SJCRH30 (cell line): ENCODE results near the gene CLSTN2. TPM values are rescaled to one million over a fixed set of nuclear protein-coding genes. Genes with fewer than 3 reads are reported as not detected.

ENCODE experiments used
- DNase-seq, 2 experiments: peaks; one replicate each; pipeline ENCODE4 v3.0.0-alpha.2; 2015 to 2020
- H3K27ac ChIP-seq: fragments of 250-450 bp; sonication (Bioruptor Pico); 2 replicates; pipeline ENCODE4 v1.5.1; 2020; ENCODE audit warnings: mild to moderate bottlenecking, moderate library complexity
- H3K27me3 ChIP-seq: fragments of 250-450 bp; sonication (Bioruptor Pico); 2 replicates; pipeline ENCODE4 v1.5.1; 2020; ENCODE audit warnings: mild to moderate bottlenecking, moderate library complexity
- H3K36me3 ChIP-seq: fragments of 250-450 bp; sonication (Bioruptor Pico); 2 replicates; pipeline ENCODE4 v1.5.1; 2020; ENCODE audit warnings: mild to moderate bottlenecking, moderate library complexity
- H3K4me1 ChIP-seq: fragments of 250-450 bp; sonication (Bioruptor Pico); 2 replicates; pipeline ENCODE4 v1.5.1; 2020; ENCODE audit warnings: mild to moderate bottlenecking, moderate library complexity
- H3K4me3 ChIP-seq: fragments of 250-450 bp; sonication (Bioruptor Pico); 2 replicates; pipeline ENCODE4 v1.5.1; 2020; ENCODE audit warnings: mild to moderate bottlenecking, moderate library complexity
- H3K9me3 ChIP-seq: fragments of 250-450 bp; sonication (Bioruptor Pico); replicated peaks from 2 replicates; pipeline ENCODE4 v1.5.1; 2020; ENCODE audit warnings: mild to moderate bottlenecking, moderate library complexity
- total RNA-seq: library from RNA; depleted of rRNA; stranded (reverse); fragments of >200 nt; shearing (Covaris generic); gene quantifications from 2 replicates; pipeline ENCODE4 v1.2.3, GENCODE V29; 2014

Gene CLSTN2
- total RNA-seq, 1 experiment from 2014 or later = 10.0 TPM

DNA sequence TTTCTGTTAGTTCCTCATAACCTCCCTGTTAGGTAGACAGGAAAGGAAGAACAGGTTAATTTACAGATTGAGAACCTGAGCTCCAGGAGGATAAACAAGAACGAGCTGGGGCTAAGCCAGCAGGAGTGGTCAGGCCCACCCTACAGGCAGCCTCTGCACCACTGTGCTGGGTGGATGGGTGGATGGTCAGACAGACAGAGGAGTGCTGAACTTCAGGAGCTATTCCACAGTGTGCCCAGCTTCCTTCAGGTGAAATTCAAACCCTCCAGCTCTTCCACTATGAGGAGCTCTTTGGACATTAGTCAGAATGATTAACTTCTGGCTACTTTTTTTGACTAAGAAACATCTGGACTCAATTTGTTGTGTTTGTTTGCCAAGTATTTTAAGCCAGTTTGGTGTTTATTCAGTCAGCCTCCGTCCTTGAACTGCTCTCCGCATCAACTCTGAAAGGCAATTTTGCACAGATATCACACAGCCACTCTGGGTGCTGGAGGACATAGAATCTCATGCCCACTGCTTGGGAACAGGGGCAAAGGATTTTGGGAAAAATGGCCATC, 361.9 kb downstream of the CLSTN2 start:
- no peaks in the 10 kb centered on the region for H3K4me1 ChIP-seq

DNA sequence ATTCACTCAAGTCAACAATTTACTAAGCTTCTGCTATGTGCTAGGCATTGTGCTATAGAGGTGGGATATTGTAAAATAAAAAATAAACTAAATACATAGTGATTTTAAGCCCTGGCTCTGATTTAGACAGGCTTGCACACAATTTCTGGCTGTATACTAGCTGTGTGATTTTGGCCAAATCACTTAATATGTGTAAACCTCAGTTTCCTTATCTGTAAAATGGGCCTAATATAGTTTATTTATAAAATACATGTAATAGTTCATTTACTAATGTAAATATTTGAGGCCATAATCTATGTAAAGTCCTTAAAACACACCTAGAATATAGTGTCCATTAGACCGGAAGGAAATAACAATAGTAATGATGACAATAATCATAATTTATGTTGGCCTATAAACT, 363.1 kb downstream of the CLSTN2 start:
- no peak for DNase-seq
- no peak overlapping the region for H3K4me3 ChIP-seq
- no peak overlapping the region for H3K27ac ChIP-seq
- H3K9me3 ChIP-seq = no peaks in the 10 kb centered on the region
- H3K27me3 ChIP-seq = 0 out of 2 replicates have a peak, but pooled peaks cover 3% of the 10 kb centered on the region
- H3K4me1 ChIP-seq = no peaks in the 10 kb centered on the region
- H3K36me3 ChIP-seq = no peaks in the 10 kb centered on the region

More for the DNA sequence above, 361.9 kb downstream of the CLSTN2 start:
- Histone ChIP-seq H3K9me3 (no peaks in the 10 kb centered on the region), H3K27me3 (0 out of 2 replicates have a peak, but pooled peaks cover 3% of the 10 kb centered on the region), H3K4me3 (no peak overlapping the region), H3K36me3 (no peaks in the 10 kb centered on the region), H3K27ac (no peak overlapping the region)
- no peak for DNase-seq

DNA sequence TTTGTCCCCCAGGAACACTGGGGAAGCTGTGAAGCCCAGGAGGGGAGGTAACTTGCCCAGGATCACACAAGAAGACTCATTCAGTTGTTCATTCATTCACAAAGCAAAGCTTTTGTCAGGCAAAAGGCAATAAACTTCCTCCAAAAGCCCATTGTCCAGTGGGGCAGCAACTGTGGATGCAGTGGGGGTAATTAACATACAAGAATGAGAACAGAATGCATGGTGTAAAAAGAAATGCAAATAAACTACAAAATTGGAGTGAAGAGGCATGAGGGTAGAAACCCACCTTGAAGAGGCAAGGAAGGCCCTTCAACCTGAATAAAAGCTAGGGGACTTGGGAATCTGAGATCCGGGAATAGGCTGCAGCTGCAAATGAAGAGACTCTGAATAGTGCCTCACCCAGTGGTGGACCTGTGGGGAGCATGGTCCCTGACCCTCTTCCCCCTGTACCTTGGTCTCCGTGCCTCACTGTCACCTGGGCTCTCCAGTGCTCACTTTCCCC, 363.6 kb downstream of the CLSTN2 start:
- Histone ChIP-seq H3K36me3 (no peaks in the 10 kb centered on the region), H3K27me3 (0 out of 2 replicates have a peak, but pooled peaks cover 3% of the 10 kb centered on the region), H3K4me3 (no peak overlapping the region), H3K9me3 (no peaks in the 10 kb centered on the region), H3K27ac (no peak overlapping the region), H3K4me1 (no peaks in the 10 kb centered on the region)
- no peak for DNase-seq

DNA sequence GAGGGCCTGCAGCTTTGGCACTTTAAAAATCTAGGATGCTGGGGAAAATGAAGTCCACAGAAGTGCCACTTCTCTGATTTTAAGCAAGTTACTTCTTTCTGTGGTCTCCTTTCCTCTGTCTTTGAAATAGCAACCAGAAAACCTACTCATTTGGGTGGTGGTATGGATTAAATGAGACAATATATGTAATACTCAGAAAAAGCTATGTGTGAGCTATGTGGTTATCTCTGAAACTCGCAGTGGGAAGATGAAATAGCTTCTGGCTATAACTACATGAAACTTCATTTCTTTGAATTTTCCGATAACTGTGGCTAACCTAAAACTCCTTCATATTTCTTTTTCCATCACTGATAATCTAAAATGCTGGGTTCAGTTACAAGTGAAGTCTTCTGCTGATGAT, 368.9 kb downstream of the CLSTN2 start:
- no peaks in the 10 kb centered on the region for H3K4me1 ChIP-seq
- H3K4me3 ChIP-seq = no peak overlapping the region
- H3K36me3 ChIP-seq = no peaks in the 10 kb centered on the region
- H3K27ac ChIP-seq = no peak overlapping the region
- DNase-seq = no peak
- 0 out of 2 replicates have a peak, but pooled peaks cover 3% of the 10 kb centered on the region for H3K9me3 ChIP-seq
- 0 out of 2 replicates have a peak, but pooled peaks cover 3% of the 10 kb centered on the region for H3K27me3 ChIP-seq

DNA sequence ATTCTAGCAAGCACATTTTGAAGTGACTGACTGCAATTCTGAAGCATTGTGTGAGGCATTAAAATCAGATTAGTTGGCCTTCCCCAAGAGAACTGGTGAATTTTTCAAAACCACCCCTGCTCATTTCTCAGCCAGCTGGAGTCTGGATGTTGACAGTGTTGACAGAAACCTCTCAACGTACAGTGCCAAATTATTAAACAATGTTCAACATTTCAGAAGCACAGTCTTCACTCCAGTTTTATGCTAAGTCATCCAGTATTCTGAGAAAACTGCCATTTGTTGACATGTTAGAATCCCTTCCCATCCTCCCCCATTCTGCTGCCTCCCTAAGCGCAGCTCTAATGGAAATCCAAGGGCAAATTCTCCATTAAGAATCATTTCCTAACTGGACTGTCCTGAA, 373.6 kb downstream of the CLSTN2 start:
- Histone ChIP-seq H3K27me3 (no peaks in the 10 kb centered on the region), H3K27ac (no peak overlapping the region), H3K4me1 (no peaks in the 10 kb centered on the region), H3K4me3 (no peak overlapping the region), H3K9me3 (0 out of 2 replicates have a peak, but pooled peaks cover 3% of the 10 kb centered on the region), H3K36me3 (no peaks in the 10 kb centered on the region)
- no peak for DNase-seq

DNA sequence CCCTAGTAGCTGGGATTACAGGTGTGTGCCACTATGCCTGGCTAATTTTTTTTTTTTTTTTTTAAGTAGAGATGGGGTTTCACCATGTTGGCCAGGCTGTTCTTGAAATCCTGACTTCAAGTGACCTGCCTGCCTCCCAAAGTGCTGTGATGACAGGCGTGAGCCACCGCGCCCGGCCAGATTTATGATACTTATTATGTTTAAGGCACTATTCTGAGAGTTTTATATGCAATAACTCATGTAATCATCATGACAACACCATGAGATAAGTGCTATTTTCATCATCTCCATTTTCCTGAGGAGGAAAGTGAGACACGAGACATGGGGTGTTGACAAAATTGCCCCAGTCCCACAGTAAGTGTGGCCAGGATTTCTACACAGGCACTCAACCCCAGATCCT, 376.4 kb downstream of the CLSTN2 start:
- Histone ChIP-seq H3K4me1 (no peaks in the 10 kb centered on the region), H3K36me3 (no peaks in the 10 kb centered on the region), H3K9me3 (no peaks in the 10 kb centered on the region), H3K4me3 (no peak overlapping the region), H3K27ac (no peak overlapping the region), H3K27me3 (no peaks in the 10 kb centered on the region)
- no peak for DNase-seq

DNA sequence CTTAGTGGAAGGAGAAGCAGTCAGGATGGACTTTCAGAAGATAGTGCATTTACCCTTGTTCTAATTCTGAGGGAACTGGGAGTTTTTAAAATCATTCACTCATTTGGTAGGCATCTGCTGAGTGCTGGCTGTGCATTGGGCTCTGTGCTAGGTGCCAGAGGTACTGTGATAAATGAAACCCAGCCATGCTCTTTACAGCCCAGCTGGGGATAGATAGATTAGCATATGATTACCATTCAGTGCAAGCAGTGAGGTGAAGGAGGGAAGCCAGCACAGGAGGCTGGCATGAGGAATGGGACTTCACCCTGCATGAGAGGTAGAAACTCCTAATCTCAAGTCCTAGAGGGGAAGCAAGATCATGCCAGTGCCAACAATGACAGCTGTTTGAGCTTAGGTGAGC, 381.0 kb downstream of the CLSTN2 start:
- no peak for DNase-seq
- H3K9me3 ChIP-seq = no peaks in the 10 kb centered on the region
- H3K27me3 ChIP-seq = no peaks in the 10 kb centered on the region
- no peak overlapping the region for H3K27ac ChIP-seq
- H3K4me1 ChIP-seq = no peaks in the 10 kb centered on the region
- no peaks in the 10 kb centered on the region for H3K36me3 ChIP-seq
- H3K4me3 ChIP-seq = no peak overlapping the region

DNA sequence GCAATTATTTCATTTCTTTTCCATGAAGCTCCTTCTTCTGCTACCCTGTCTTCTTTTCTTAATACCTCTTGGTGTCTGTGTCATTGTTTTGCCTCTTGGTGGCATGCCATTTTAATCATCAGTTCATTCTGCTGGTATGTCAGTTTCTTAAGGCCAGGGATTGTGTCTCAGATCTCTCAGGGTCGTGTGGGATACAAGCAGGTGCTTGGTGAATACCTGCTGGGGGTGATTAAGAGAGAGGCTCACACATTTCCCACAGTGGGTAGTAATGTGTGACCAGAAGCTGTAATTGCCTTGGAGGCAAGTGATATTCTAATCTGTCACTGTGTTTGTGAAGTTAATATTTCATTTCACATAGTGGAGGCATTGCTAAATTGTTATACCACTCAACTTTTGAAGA, 381.5 kb downstream of the CLSTN2 start:
- Histone ChIP-seq H3K4me1 (no peaks in the 10 kb centered on the region), H3K9me3 (no peaks in the 10 kb centered on the region), H3K4me3 (no peak overlapping the region), H3K36me3 (no peaks in the 10 kb centered on the region), H3K27ac (no peak overlapping the region), H3K27me3 (no peaks in the 10 kb centered on the region)
- DNase-seq = no peak

DNA sequence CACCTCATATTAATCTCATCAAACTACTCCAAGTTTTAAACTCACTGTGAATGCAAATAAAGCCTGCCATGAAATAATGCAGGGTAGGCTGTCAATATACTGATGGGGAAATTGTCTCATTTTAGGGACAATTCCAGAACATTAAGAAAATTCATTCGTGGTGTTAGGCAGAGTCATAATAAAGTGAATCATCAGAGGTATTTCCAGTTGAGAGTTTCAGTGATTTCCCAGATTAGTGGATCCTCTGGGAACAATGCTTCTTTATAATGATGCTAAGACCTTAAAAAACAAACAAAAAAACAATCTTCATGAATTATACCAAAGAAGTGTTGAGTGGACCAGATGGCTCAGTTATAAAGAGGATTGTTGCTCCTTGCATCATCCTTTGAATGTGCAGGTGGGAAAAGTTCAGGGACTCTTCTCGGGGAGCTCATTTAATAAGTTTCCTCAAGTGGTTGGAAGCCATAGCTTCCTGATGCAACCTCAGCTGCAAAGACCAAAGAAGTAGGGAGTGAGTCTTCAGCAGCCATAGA, 381.9 kb downstream of the CLSTN2 start:
- no peak overlapping the region for H3K4me3 ChIP-seq
- H3K9me3 ChIP-seq = no peaks in the 10 kb centered on the region
- no peak overlapping the region for H3K27ac ChIP-seq
- H3K27me3 ChIP-seq = no peaks in the 10 kb centered on the region
- no peak for DNase-seq
- H3K4me1 ChIP-seq = no peaks in the 10 kb centered on the region
- no peaks in the 10 kb centered on the region for H3K36me3 ChIP-seq

DNA sequence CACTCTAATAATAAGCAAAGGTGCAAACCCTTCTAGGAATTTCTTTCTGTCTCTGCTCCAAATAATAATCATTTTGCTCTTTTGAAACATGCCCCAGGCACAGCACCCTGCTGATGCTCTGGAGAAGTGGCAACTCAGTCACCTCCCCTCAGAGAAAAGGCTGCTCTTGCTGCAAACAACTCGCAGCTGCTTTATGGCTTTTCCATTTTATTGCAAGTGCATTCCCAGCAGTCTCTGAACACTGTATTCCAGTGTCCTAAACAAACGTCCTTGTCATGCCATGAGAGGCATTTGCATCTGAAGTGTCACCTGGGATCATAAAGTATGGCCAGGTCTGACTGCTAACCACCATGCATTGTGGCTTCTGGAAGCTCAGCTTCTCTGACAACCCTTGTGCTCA, 384.8 kb downstream of the CLSTN2 start:
- Histone ChIP-seq H3K4me1 (no peaks in the 10 kb centered on the region), H3K27me3 (no peaks in the 10 kb centered on the region), H3K36me3 (no peaks in the 10 kb centered on the region), H3K27ac (no peak overlapping the region), H3K9me3 (no peaks in the 10 kb centered on the region), H3K4me3 (no peak overlapping the region)
- DNase-seq = no peak

DNA sequence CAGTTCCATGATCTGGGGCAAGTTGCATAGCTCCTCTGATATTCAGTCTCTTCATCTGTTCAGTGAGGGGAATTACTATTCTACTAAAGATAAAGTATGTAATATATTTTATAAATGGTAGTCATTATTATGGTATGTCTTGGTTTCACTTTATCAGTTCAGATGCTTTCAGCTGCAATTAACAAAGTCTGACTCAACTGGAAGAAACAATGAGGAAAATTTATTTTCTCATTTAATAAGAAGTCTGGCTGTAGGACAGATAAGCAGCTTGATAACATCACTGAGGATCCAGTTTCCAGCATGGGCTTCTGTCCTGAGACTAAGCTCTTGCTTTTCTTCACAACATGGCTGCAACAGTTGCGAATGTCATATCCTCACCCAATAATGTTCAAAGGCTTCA, 388.6 kb downstream of the CLSTN2 start:
- DNase-seq = no peak
- Histone ChIP-seq H3K9me3 (no peaks in the 10 kb centered on the region), H3K36me3 (no peaks in the 10 kb centered on the region), H3K4me3 (no peak overlapping the region), H3K4me1 (no peaks in the 10 kb centered on the region), H3K27ac (no peak overlapping the region), H3K27me3 (no peaks in the 10 kb centered on the region)

DNA sequence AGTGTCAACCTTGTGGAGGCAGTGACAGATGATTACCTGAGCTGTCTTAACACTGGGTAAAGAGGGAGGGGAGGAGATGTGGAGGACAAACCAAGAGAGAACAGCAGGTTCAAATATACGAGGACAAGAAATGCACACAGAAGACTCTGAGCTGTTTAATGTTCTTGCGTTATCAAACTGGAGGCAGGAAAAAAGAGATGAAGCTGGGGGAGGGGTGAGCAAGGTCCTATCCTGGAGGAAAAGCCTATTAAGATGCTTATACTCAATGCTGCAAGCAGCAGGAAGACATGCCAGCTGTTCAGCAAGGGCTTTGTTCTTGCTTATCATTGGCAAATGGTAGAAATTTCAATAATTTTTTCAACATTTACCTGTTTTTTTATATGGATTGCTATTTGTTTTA, 397.1 kb downstream of the CLSTN2 start:
- Histone ChIP-seq H3K4me1 (no peaks in the 10 kb centered on the region), H3K9me3 (no peaks in the 10 kb centered on the region), H3K27ac (no peak overlapping the region), H3K36me3 (no peaks in the 10 kb centered on the region), H3K4me3 (no peak overlapping the region), H3K27me3 (no peaks in the 10 kb centered on the region)
- DNase-seq = no peak

DNA sequence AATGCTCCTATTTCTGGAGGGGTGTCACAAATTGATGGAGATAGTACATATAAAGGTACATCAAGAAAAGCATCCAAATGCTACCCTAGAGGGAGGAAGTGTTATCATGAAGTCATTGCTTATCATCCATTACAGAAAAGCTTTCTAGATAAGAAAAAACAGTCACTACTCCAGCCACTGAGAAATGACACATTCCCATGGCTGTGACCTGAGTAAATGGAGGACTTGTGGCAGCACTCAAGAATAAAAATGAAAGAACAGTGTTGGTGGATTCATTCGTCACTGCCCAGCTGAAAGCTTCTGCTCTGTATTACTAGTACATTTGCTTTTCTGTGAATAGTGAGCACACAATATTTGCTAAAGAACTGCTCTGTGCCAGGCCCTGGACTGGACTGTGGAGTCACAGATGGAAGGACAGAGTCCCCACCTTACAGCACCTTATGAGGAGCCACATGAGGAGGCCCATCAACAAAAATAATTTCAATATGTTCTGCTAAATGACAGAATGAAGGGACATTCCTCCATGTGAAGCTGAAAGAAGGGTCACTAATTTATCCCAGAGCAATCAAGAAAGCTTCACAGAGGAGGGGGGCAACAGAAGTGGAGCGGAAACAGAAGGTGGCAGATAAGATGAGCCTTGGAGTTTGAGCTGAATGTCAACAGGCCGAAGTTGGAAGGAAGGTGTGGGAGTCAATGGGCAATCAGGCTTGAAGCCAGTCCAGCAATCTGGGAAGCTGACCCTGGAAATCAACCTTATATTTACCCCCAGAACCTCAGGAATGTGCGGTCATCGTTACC, 399.3 kb downstream of the CLSTN2 start:
- Histone ChIP-seq H3K4me3 (no peak overlapping the region), H3K36me3 (no peaks in the 10 kb centered on the region), H3K27me3 (no peaks in the 10 kb centered on the region), H3K27ac (no peak overlapping the region), H3K4me1 (no peaks in the 10 kb centered on the region), H3K9me3 (no peaks in the 10 kb centered on the region)
- no peak for DNase-seq

DNA sequence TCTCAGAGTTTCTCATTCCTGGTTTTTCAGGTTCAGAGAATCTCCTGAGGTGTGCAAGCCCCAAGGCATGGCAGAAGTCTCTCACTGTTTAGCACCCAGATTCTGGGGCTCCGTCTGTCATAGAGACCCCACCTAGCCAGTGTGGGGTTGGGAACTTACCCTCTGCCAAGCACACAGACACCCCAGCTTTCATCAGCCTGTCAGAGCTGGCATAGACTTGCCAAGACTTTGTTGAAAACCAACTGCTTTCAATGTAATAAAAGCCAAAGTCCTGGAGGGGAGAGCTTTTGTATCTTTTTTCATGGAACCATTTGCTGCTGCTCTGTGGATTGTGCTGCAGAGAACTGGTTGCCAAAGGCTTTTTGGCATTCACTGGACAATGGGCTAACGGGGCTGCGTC, 401.5 kb downstream of the CLSTN2 start:
- H3K36me3 ChIP-seq = no peaks in the 10 kb centered on the region
- H3K4me1 ChIP-seq = no peaks in the 10 kb centered on the region
- no peaks in the 10 kb centered on the region for H3K27me3 ChIP-seq
- H3K9me3 ChIP-seq = no peaks in the 10 kb centered on the region
- H3K4me3 ChIP-seq = no peak overlapping the region
- no peak overlapping the region for H3K27ac ChIP-seq
- no peak for DNase-seq

DNA sequence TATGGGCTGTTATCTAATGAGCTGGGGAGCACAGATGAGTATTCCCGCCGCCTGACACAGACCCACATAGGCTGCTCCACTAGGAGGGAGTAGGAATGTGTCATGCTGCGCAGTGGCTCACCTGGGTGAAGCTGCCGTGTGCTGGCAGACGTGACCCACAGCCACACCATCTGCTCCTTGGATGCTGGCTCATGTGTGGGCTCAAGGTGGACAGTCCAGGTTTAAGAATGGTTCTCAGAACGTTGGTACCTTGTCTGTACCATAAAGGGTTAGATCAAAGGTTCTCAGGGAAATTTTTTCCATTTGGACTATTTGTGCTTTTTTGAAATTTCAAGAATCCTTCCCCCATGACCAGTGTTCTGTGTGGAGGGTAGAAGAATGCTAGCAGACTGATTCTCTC, 403.9 kb downstream of the CLSTN2 start:
- Histone ChIP-seq H3K36me3 (no peaks in the 10 kb centered on the region), H3K27ac (no peak overlapping the region), H3K27me3 (no peaks in the 10 kb centered on the region), H3K4me1 (no peaks in the 10 kb centered on the region), H3K4me3 (no peak overlapping the region), H3K9me3 (no peaks in the 10 kb centered on the region)
- no peak for DNase-seq
